ENCODE results near the gene TPP2.

Gene TPP2

DNA sequence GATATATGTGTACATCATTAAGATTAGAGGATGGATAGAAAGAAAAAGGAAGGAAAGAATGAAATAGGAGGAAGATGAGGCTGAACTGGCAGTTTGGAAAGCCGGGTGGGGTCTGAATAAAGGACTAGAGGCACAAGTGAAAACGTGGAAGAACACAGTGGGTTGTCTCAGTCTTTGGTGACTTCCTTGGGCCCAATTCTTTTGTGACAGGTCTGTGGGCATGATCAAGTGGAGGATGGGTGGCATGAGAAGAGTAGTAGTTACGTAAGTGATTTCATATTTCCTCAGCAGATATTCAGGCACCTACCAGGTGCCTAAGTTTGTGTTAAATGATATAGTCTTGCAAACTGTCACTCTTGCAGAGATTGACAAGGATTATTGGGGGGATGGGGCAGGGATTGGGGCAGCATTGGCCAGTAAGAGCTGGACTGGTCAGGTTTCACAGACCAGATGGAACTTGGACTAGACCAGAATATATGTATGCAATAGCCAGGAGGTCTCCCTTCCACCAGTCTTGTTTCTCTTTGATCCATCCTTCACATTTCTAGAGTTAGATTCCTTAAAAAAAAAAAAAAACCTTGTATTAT is 2.7 kb downstream of the TPP2 start:
- peaks cover 93% of the 10 kb centered on the region for H3K79me2 ChIP-seq (ENCODE audit: low read length)
- no peak for DNase-seq
- peak overlapping the region; percentile 87 for H3K4me3 ChIP-seq (ENCODE audit: low read length)
- H3K27me3 ChIP-seq (replicated peaks; ENCODE audit: insufficient read depth, low read length), result no peaks in the 10 kb centered on the region
- H3K9me2 ChIP-seq (replicated peaks; ENCODE audit: insufficient read depth, low read length), result no peaks in the 10 kb centered on the region
- no peak overlapping the region for H2AFZ ChIP-seq (ENCODE audit: low read length)
- peak overlapping the region; percentile 99; the same call in 1 of the 2 replicates for H3K9ac ChIP-seq (ENCODE audit: low read length)
- no peak overlapping the region for H3K27ac ChIP-seq (ENCODE audit: low read length)
- peaks cover 45% of the 10 kb centered on the region for H3K4me1 ChIP-seq (ENCODE audit: low read length)
- no peaks in the 10 kb centered on the region for H3K9me3 ChIP-seq (replicated peaks; ENCODE audit: insufficient read depth, low read length)
- peak overlapping the region; percentile 74 for H3K4me2 ChIP-seq (ENCODE audit: low read depth, low read length)
- H4K20me1 ChIP-seq (ENCODE audit: insufficient read depth, low read length), result peaks cover 67% of the 10 kb centered on the region
- TF ChIP-seq, protein P1, sequence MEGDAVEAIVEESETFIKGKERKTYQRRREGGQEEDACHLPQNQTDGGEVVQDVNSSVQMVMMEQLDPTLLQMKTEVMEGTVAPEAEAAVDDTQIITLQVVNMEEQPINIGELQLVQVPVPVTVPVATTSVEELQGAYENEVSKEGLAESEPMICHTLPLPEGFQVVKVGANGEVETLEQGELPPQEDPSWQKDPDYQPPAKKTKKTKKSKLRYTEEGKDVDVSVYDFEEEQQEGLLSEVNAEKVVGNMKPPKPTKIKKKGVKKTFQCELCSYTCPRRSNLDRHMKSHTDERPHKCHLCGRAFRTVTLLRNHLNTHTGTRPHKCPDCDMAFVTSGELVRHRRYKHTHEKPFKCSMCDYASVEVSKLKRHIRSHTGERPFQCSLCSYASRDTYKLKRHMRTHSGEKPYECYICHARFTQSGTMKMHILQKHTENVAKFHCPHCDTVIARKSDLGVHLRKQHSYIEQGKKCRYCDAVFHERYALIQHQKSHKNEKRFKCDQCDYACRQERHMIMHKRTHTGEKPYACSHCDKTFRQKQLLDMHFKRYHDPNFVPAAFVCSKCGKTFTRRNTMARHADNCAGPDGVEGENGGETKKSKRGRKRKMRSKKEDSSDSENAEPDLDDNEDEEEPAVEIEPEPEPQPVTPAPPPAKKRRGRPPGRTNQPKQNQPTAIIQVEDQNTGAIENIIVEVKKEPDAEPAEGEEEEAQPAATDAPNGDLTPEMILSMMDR (IDR thresholded peaks at IDR 0.05; ENCODE audit: low read length), result no peak
- no peak for TF ChIP-seq EZH2phosphoT487 (IDR thresholded peaks at IDR 0.05; ENCODE audit: low read length)
- no peak for TF ChIP-seq EZH2 (optimal IDR thresholded peaks at IDR 0.05; ENCODE audit: low read depth, low read length)
- peaks cover 6% of the 10 kb centered on the region; the same call in 1 of the 2 replicates for H3K36me3 ChIP-seq (replicated peaks; ENCODE audit: insufficient read depth, low read length)
- peaks cover 27% of the 10 kb centered on the region for H3F3A ChIP-seq (ENCODE audit: insufficient read depth, low read length)

DNA sequence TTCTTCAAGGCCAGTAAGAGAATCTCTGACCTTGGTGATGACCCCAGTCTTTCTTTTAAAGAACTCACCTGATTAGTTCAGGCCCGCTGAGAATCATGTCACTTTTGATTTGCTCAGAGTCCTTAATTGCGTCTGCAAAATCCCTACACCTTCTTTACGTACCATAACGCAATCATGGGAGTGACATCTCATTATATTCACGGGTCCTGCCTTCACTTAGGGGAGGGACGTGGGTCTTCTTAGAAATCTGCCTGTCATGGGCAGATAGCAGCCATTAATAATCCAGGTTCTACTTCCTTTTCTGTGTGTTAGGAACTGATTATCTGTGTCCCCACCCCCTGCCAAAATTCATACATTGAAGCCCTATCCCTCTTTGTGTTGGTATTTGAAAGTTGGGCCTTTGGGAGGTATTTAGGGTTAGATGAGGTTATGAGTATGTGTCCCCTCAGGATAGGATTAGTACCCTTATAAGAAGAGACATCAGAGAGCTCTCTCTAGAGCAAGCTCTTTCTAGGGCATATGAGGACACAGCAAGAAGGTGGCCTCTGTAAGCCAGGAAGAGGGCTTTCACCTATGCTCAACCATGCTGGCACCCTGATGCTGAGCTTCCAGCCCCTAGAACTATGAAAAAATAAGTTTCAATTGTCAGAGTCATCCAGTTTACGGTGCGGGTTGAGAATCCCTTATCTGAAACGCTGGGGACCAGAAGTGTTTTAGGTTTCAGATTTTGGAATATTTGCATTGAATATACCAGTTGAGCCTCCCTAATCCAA is 9.9 kb downstream of the TPP2 start:
- peaks cover 100% of the 10 kb centered on the region for H3K79me2 ChIP-seq (ENCODE audit: low read length)
- no peak overlapping the region for H3K9ac ChIP-seq (ENCODE audit: low read length)
- no peak overlapping the region for H3K4me2 ChIP-seq (ENCODE audit: low read depth, low read length)
- H3K27me3 ChIP-seq (replicated peaks; ENCODE audit: insufficient read depth, low read length), result no peaks in the 10 kb centered on the region
- H3K36me3 ChIP-seq (replicated peaks; ENCODE audit: insufficient read depth, low read length), result peaks cover 34% of the 10 kb centered on the region
- H3F3A ChIP-seq (ENCODE audit: insufficient read depth, low read length), result 0 out of 2 replicates have a peak, but pooled peaks cover 3% of the 10 kb centered on the region
- no peak overlapping the region for H3K27ac ChIP-seq (ENCODE audit: low read length)
- peaks cover 20% of the 10 kb centered on the region for H3K4me1 ChIP-seq (ENCODE audit: low read length)
- no peak overlapping the region for H2AFZ ChIP-seq (ENCODE audit: low read length)
- DNase-seq, result no peak
- TF ChIP-seq, protein P1 (IDR thresholded peaks at IDR 0.05; ENCODE audit: low read length), result no peak
- TF ChIP-seq EZH2phosphoT487 (IDR thresholded peaks at IDR 0.05; ENCODE audit: low read length) (no peak), EZH2 (optimal IDR thresholded peaks at IDR 0.05; ENCODE audit: low read depth, low read length) (no peak)
- no peaks in the 10 kb centered on the region for H3K9me2 ChIP-seq (replicated peaks; ENCODE audit: insufficient read depth, low read length)
- H3K9me3 ChIP-seq (replicated peaks; ENCODE audit: insufficient read depth, low read length), result no peaks in the 10 kb centered on the region
- no peak overlapping the region for H3K4me3 ChIP-seq (ENCODE audit: low read length)
- H4K20me1 ChIP-seq (ENCODE audit: insufficient read depth, low read length), result peaks cover 83% of the 10 kb centered on the region

DNA sequence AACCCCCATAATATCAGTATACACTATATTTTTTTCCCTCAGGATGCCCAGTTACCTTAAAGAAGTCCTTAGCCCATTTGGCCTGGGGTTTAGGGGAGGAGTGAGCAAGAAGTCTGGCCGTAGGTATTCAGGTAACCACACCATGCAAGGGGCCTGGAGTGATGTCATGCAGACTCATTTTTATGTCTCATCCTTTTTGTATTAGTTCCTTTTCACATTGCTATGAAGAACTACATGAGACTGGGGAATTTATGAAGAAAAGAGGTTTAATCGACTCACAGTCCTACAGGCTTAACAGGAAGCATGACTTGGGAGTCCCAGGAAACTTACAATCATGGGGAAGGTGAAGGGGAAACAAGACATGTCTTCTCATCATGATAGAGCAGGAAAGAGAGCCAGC is 12.2 kb downstream of the TPP2 start:
- Histone ChIP-seq H3K79me2 (ENCODE audit: low read length) (peaks cover 100% of the 10 kb centered on the region), H3K36me3 (replicated peaks; ENCODE audit: insufficient read depth, low read length) (peaks cover 38% of the 10 kb centered on the region)

More for the DNA sequence above, 12.2 kb downstream of the TPP2 start:
- Histone ChIP-seq H3K27me3 (replicated peaks; ENCODE audit: insufficient read depth, low read length) (no peaks in the 10 kb centered on the region), H3K4me1 (ENCODE audit: low read length) (no peaks in the 10 kb centered on the region), H4K20me1 (ENCODE audit: insufficient read depth, low read length) (peaks cover 81% of the 10 kb centered on the region), H3K4me3 (ENCODE audit: low read length) (no peak overlapping the region), H3K4me2 (ENCODE audit: low read depth, low read length) (no peak overlapping the region), H3K27ac (ENCODE audit: low read length) (no peak overlapping the region), H2AFZ (ENCODE audit: low read length) (no peak overlapping the region), H3K9me2 (replicated peaks; ENCODE audit: insufficient read depth, low read length) (no peaks in the 10 kb centered on the region), H3K9me3 (replicated peaks; ENCODE audit: insufficient read depth, low read length) (no peaks in the 10 kb centered on the region), H3K9ac (ENCODE audit: low read length) (no peak overlapping the region), H3F3A (ENCODE audit: insufficient read depth, low read length) (0 out of 2 replicates have a peak, but pooled peaks cover 3% of the 10 kb centered on the region)
- TF ChIP-seq EZH2 (optimal IDR thresholded peaks at IDR 0.05; ENCODE audit: low read depth, low read length) (no peak), EZH2phosphoT487 (IDR thresholded peaks at IDR 0.05; ENCODE audit: low read length) (no peak)
- TF ChIP-seq, protein P1 (IDR thresholded peaks at IDR 0.05; ENCODE audit: low read length), result no peak
- no peak for DNase-seq
